Keratinocyte (primary cell): ENCODE measurements around the gene CLEC2B. TPM values are rescaled to one million over a fixed set of nuclear protein-coding genes. Genes with fewer than 3 reads are reported as not detected.

Source experiments
- DNase-seq: peaks from one replicate; pipeline ENCODE4 v3.0.0-alpha.2; 2011; ENCODE audit warnings: low read depth, missing footprints, low spot score
- FAIRE-seq: peaks from 2 replicates; lab custom pipeline; 2011; peaks lifted over from hg19 to GRCh38; lab: Jason Lieb, UNC
- H2AFZ ChIP-seq: 2 replicates; pipeline ENCODE4 v1.6.0; 2012; ENCODE audit warnings: low read length, control low read depth, inconsistent platforms; ENCODE audit not compliant: control insufficient read depth
- H3K27ac ChIP-seq: 2 replicates; pipeline ENCODE4 v1.5.1; 2011; ENCODE audit warnings: low read length; ENCODE audit not compliant: control insufficient read depth, insufficient read depth
- H3K27me3 ChIP-seq: 3 replicates; pipeline ENCODE4 v1.6.0; 2011; ENCODE audit warnings: low read length; ENCODE audit not compliant: control insufficient read depth, insufficient read depth; ENCODE audit errors: extremely low read depth
- H3K36me3 ChIP-seq, 2 experiments: 2 replicates in 1 of 2; 3 replicates in 1 of 2; pipeline ENCODE4 v1.5.1; 2011; ENCODE audit warnings: low read length in 2 of 2, mild to moderate bottlenecking in 1 of 2; ENCODE audit not compliant: control insufficient read depth in 2 of 2, insufficient read depth in 2 of 2; ENCODE audit errors: extremely low read depth in 1 of 2
- H3K4me1 ChIP-seq: 3 replicates; pipeline ENCODE4 v1.5.1; 2011; ENCODE audit warnings: low read length; ENCODE audit not compliant: control insufficient read depth, insufficient read depth; ENCODE audit errors: extremely low read depth
- H3K4me2 ChIP-seq: 3 replicates; pipeline ENCODE4 v1.6.0; 2011; ENCODE audit warnings: low read depth, low read length; ENCODE audit not compliant: control insufficient read depth, insufficient read depth; ENCODE audit errors: extremely low read depth
- H3K4me3 ChIP-seq, 3 experiments: fragments of 200-600 bp in 1 of 3; sonication (generic) in 1 of 3; 2 replicates in 2 of 3; 3 replicates in 1 of 3; pipeline ENCODE4 v1.5.1; 2011 to 2016; ENCODE audit warnings: low read length in 3 of 3, mild to moderate bottlenecking in 3 of 3, control low read depth in 2 of 3, inconsistent platforms in 1 of 3, low read depth in 1 of 3, mixed read lengths in 1 of 3, mixed run types in 1 of 3, moderate library complexity in 1 of 3; ENCODE audit not compliant: control insufficient read depth in 2 of 3, insufficient read depth in 2 of 3; ENCODE audit errors: extremely low read depth in 1 of 3
- H3K79me2 ChIP-seq: 2 replicates; pipeline ENCODE4 v1.6.0; 2012; ENCODE audit warnings: low read length; ENCODE audit not compliant: control insufficient read depth, insufficient read depth
- H3K9ac ChIP-seq: 3 replicates; pipeline ENCODE4 v1.6.0; 2011; ENCODE audit warnings: low read length; ENCODE audit not compliant: control insufficient read depth, insufficient read depth; ENCODE audit errors: extremely low read depth
- H3K9me1 ChIP-seq: 3 replicates; pipeline ENCODE4 v1.6.0; 2011; ENCODE audit warnings: low read length; ENCODE audit not compliant: control insufficient read depth, insufficient read depth; ENCODE audit errors: extremely low read depth
- H3K9me3 ChIP-seq: 2 replicates; pipeline ENCODE4 v1.5.1; 2012; ENCODE audit warnings: low read depth, low read length; ENCODE audit not compliant: control insufficient read depth
- H4K20me1 ChIP-seq: 3 replicates; pipeline ENCODE4 v1.6.0; 2011; ENCODE audit warnings: low read length; ENCODE audit not compliant: control insufficient read depth, insufficient read depth; ENCODE audit errors: extremely low read depth
- CTCF ChIP-seq, 3 experiments: IDR thresholded peaks in 1 of 3; conservative IDR thresholded peaks in 1 of 3; optimal IDR thresholded peaks in 1 of 3; 2 replicates in 2 of 3; 3 replicates in 1 of 3; pipeline versions ENCODE3 to v1.5.1; 2011; ENCODE audit warnings: low read length in 3 of 3, mild to moderate bottlenecking in 3 of 3, moderate library complexity in 2 of 3, control low read depth in 1 of 3, inconsistent platforms in 1 of 3; ENCODE audit not compliant: insufficient read depth in 2 of 3; ENCODE audit errors: extremely low read depth in 1 of 3
- EZH2 ChIP-seq: IDR thresholded peaks from one replicate; pipeline ENCODE4 v1.6.1; 2012; ENCODE audit warnings: inconsistent platforms, mild to moderate bottlenecking, low read length, moderate library complexity
- dilution Hi-C: fragments of 300-500 bp; cut with MboI; formaldehyde crosslinking; loops from one replicate; pipeline ENCODE4 v1.7.0; 2020; ENCODE audit warnings: low sequenced_read_pairs; ENCODE audit not compliant: extremely low pct_ligation_motif_present
- polyA plus RNA-seq, 5 experiments: library from polyadenylated mRNA; depleted of rRNA in 3 of 5; stranded (reverse) in 3 of 5; stranded (forward) in 1 of 5; unstranded in 1 of 5; fragments of >200 nt; gene quantifications; 1 replicate in 1 of 5; 2 replicates in 3 of 5; 3 replicates in 1 of 5; pipeline versions ENCODE4 v1.2.1 to v1.2.3, GENCODE V29; 2011 to 2012; ENCODE audit warnings: missing spikeins in 2 of 5, low read depth in 1 of 5, low replicate concordance in 1 of 5

CLEC2B gene
- polyA plus RNA-seq, 1 donor (not counting 4 experiments of a cell fraction or from before 2014, with no cell fraction given), result 31.3 TPM

GRCh38 chr12:9900930-9901329 is 31.8 kb upstream of the CLEC2B start:
- Histone ChIP-seq H3K4me2 (no peak overlapping the region), H4K20me1 (no peaks in the 10 kb centered on the region), H3K9ac (no peak overlapping the region), H3K79me2 (no peaks in the 10 kb centered on the region), H3K9me3 (peaks cover 8% of the 10 kb centered on the region), H3K27me3 (no peaks in the 10 kb centered on the region), H3K36me3 (no peaks in the 10 kb centered on the region), H3K9me1 (no peaks in the 10 kb centered on the region), H2AFZ (no peak overlapping the region), H3K4me1 (peaks cover 12% of the 10 kb centered on the region), H3K27ac (no peak overlapping the region), H3K4me3 (no peak overlapping the region)
- dilution Hi-C loops, result no loop called here
- no peak for FAIRE-seq
- no peak for DNase-seq
- TF ChIP-seq CTCF (optimal IDR thresholded peaks at IDR 0.05 in 1 of 3, IDR thresholded peaks at IDR 0.05 in 1 of 3, conservative IDR thresholded peaks at IDR 0.05 in 1 of 3; ENCODE audit: extremely low read depth in 1 of 3, insufficient read depth in 2 of 3, low read length in 3 of 3) (no peak), EZH2 (no peak)

- H3K27me3 ChIP-seq, result no peaks in the 10 kb centered on the region
- DNase-seq, result no peak
- no peaks in the 10 kb centered on the region for H4K20me1 ChIP-seq
- no peaks in the 10 kb centered on the region for H3K9me1 ChIP-seq
- TF ChIP-seq CTCF (optimal IDR thresholded peaks at IDR 0.05 in 1 of 3, IDR thresholded peaks at IDR 0.05 in 1 of 3, conservative IDR thresholded peaks at IDR 0.05 in 1 of 3; ENCODE audit: extremely low read depth in 1 of 3, insufficient read depth in 2 of 3, low read length in 3 of 3), result no peak
- TF ChIP-seq EZH2, result no peak
- H3K4me3 ChIP-seq, result no peak overlapping the region
- peaks cover 12% of the 10 kb centered on the region for H3K4me1 ChIP-seq
- no peak overlapping the region for H3K27ac ChIP-seq
- H3K36me3 ChIP-seq, result no peaks in the 10 kb centered on the region
- no peak overlapping the region for H2AFZ ChIP-seq
- no peak for FAIRE-seq
- no peak overlapping the region for H3K9ac ChIP-seq
- dilution Hi-C loops, result no loop called here
- H3K4me2 ChIP-seq, result no peak overlapping the region
- peaks cover 8% of the 10 kb centered on the region for H3K9me3 ChIP-seq
- H3K79me2 ChIP-seq, result no peaks in the 10 kb centered on the region
Measured at GRCh38 chr12:9899209-9899608, 30.1 kb upstream of the CLEC2B start.
